NCI-H1092 (cell line): Measurements from ENCODE around the gene CXXC5.
"Not testable (repeated sequence)": the region's sequence is repeated elsewhere in the genome, so short reads cannot be mapped to it uniquely, and the experiment has no call there.

Source experiments
- DNase-seq: peaks from one replicate; lab custom pipeline; 2025; lab: John Stamatoyannopoulos, UW

CXXC5 gene

DNA sequence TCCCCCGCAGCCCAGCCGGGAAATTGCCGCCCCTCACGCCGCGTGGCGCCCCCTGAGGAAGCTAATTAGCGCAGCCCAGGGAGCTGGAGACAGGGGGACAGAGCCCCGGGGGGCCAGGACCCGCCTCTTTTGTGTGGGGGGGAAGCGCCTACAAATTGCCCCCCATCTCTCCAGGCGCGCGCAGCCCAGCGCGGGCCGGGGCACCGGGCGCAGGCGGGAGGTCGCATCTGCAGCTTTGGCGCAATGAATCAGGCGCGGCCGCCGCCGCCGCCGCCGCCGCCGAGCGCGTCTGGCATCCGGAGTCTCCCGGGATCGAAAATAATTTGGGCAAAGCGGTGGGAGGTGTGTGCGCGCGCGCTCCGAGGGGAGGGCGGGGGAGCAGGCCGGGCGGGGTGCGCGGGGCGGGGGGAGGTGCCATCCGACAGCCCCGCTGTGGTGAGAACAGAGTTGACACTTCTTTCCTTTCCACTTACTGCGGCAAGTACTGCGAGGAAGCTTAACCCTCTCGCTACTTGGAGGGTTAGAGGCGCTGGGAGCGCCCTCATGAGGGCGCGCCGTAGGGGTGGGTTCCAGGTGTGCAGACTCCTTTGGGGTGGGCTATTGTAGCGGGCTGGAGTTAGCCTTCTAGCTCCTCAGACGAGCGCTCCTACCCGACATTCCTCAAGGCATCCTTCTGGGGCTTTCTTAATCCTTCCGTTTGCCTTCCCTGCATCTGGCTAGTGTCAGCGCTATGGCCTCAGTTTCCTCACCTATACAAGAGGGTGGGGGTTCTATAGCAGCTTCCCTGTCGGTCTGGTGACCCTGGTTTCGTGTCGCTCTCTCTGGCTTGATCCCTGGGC lies 63.1 kb downstream of the CXXC5 start:
- peak; percentile 12 for DNase-seq

DNA sequence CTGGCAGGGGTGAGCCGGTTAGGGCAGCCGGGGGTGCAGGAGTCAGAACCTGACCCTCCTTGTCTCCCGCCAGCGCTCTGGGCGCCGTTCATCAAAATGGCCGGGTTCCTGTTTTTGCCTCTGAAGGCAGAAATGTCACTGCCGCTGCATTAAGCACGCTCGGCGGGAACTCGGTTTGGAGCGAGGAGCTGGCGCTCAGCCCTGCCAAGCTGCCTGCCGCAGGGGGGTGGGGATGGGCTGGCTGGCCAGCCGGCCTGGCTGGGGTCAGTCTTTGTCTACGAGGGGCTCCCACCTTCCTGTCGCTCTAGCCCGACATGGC lies 63.7 kb downstream of the CXXC5 start:
- DNase-seq, result peak; percentile 30

DNA sequence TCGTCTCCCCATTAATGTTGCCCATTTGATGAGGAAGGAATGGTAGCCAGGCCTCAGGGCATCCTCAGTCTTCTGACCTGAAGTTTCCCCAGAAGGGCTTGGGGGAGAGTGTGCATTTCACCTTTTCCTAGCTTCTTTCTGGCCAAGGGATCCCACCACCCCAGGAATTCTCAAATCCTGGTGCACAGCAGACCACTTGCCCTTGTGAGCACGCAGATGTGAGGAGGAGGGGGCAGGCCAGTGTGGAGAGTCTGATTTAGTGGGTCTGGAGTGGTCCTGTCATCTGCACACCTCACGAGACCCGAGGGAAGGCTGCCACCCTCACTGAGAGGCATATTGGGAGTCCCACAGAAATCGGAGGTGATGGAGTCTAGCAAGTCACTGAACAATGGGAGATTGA lies 64.3 kb downstream of the CXXC5 start:
- no peak for DNase-seq

DNA sequence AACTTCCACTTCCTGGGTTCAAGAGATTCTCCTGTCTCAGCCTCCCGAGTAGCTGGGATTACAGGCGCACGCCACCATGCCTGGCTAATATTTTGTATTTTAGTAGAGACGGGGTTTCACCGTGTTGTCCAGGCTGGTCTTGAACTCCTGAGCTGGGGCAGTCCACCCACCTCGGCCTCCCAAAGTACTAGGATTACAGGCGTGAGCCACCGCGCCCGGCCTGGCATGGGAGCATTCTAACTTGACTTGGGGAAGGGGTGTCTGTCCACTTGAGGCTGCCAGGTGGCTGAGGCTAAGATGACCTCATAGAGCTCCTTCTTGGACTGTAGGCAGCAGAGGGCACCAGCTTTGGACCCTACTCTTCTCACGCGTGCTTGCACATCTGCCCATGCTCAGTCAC lies 65.7 kb downstream of the CXXC5 start:
- DNase-seq, result not testable (repeated sequence)

DNA sequence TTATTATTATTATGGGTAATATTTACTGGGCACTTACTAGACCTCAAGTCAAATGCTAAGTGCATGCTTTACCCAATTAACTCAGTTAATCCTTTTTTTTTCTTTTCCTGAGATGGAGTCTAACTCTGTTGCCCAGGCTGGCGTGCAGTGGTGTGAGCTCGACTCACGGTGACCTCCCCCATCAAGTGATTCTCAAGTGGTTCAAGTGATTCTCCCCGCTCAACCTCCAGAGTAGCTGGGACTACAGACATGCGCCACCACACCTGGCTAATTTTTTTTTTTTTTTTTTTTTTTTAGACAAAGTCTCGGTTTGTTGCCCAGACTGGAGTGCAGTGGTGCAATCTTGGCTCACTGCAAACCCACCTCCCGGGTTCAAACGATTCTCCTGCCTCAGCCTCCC lies 69.1 kb downstream of the CXXC5 start:
- no peak for DNase-seq

DNA sequence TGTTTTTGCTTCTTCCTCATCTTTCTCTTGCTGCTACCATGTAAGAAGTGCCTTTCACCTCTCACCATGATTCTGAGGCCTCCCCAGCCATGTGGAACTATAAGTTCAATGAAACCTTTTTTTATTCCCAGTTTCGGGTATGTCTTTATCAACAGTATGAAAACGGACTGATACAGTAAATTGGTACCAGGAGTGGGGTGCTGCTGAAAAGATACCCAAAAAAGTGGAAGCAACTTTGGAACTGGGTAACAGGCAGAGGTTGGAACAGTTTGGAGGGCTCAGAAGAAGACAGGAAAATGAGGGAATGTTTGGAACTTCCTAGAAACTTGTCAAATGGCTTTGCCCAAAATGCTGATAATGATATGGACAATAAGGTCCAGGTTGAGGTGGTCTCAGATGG lies 70.3 kb downstream of the CXXC5 start:
- not testable (repeated sequence) for DNase-seq

DNA sequence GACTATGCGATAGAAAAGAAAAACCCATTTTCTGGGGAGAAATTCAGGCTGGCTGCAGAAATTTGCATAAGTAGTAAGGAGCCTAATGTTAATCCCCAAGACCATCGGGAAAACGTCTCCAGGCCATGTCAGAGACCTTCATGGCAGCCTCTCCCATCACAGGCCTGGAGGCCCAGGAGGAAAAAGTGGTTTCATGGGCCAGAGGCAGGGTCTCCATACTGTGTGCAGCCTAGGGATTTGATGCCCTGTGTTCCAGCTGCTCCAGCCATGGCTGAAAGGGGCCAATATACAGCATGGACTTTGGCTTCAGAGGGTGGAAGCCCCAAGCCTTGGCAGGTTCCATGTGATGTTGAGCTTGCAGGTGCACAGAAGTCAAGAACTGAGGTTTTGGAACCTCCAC lies 71.8 kb downstream of the CXXC5 start:
- DNase-seq, result not testable (repeated sequence)

DNA sequence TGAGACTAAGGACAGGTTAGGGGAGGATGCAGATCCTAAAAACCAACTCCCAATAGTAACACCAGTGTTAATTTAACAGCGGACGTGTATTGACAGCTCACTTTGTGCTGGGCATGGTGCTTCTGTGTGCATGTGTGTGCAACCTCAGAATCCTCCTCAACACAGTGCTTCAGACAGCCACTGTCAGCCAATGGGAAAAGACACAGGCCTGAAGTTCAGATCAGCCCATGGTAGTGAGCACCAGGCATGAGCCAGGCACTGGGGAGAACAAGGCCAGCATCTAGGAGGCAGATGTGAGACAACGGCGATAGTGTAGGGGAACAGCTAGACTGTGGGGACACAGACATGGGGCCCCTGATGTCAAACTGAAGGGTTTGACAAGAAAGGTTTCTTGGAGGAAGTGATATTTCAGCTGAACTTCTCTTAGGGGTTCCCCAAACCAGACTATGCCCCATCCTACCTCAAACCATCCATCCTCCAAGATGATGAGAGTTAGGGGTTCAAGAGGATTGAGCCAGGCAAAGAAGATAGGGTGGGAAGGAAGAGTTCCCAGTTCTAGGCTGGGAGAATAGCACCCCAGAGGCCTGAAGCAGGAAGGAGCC lies 75.9 kb downstream of the CXXC5 start:
- DNase-seq, result no peak

DNA sequence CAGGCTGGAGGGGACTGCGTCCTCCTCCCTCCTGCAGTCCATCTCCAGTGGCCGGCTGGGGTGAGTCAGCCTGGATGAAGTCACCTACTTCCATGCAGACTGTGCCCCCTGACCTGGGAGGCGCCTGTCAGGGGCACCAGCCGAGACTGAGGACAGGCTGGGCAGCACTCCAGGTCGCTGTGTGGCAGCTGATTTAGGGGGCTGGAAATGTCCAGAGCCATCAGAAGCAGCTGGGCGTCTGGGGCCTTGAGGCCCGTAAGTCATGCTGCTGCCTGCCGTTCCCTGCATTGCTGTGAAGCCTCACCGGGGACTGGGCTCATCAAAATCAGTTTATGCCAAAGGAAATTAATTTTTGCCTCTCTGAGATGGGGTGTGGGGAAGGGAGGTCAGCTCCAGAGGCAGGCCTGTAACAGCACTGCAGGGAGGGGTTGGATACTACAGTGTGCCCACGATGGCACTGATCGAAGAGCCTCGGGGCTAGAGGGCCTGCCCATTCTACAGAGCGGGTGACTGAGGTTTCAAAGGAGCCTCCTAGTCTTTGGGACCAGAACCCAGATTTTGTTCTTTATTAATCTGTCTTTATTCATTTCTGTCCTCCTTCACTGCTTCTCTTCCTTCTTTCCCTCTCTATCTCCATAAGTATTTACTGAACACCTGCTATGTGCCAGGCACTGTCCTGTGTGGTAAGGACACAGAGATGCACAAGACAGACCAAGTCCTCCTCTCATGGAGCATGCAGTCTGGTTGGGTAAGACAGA lies 77.1 kb downstream of the CXXC5 start:
- DNase-seq, result no peak

DNA sequence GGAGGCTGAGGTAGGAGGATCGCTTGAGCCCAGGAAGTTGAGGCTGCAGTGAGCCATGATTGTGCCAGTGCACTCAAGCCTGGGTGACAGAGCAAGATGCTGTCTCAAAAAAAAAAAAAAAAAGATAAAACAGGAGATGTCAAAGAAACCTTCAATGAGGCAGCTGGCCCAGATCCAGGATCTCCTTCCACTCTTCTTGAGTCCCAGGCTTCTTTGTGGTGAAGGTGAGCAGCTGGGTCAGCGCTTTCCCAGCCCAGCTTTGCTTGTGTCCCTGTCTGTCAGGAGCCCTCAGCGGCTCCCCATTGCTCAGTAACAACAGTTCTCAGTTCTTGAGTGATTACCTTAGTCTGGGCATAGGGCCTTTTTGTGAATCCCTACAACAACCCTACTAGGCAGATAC lies 78.1 kb downstream of the CXXC5 start:
- DNase-seq, result no peak

DNA sequence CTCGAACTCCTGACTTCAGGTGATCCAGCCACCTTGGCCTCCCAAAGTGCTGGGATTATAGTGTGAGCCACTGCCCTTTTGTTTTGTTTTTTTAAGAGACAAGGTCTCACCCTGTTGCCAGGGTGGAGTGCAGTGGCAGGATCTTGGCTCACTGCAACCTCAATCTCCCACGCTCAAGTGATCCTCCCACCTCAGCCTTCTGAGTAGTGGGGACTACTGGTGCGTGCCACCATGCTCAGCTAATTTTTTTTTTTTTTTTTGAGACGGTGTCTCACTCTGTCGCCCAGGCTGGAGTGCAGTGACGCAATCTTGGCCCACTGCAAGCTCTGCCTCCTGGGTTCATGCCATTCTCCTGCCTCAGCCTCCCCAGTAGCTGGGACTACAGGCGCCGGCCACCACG lies 79.5 kb downstream of the CXXC5 start:
- DNase-seq, result not testable (repeated sequence)

DNA sequence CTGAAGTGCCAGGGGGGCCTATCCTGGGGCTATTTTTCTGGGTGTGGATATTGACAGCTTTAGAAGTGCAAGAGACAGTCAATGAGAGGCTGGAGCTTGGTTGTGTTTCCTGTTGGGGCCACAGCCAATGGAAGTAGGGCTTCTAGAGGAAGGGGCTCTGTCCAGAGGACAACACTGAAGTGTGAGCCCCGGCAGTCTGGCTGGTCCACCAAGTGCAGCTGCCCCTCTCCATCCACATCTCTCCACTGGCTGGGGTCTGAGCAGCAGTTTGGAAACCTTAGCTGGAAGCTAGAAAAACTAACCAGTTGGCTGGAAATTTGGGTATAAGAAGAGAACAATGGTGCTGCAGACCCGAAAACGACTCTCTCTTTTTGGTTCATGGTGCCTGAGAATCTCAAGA lies 83.1 kb downstream of the CXXC5 start:
- no peak for DNase-seq

DNA sequence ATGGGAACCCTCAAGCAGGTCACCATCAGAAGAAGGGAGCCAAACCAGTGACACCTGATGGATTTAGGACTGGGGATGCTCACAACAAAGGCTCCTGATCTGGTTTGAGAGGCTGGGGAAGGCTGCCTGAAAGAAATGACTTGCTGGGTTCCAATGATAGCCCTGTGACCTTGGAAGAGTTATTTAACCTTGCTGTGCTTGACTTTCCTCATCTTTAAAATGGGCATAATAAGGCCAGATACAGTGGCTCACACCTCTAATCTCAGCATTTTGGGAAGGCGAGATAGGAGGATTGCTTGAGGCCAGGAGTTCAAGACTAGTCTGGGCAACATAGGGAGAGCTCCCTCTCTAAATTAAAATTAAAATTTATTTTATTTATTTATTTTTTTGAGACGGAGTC lies 83.9 kb downstream of the CXXC5 start:
- DNase-seq, result no peak

DNA sequence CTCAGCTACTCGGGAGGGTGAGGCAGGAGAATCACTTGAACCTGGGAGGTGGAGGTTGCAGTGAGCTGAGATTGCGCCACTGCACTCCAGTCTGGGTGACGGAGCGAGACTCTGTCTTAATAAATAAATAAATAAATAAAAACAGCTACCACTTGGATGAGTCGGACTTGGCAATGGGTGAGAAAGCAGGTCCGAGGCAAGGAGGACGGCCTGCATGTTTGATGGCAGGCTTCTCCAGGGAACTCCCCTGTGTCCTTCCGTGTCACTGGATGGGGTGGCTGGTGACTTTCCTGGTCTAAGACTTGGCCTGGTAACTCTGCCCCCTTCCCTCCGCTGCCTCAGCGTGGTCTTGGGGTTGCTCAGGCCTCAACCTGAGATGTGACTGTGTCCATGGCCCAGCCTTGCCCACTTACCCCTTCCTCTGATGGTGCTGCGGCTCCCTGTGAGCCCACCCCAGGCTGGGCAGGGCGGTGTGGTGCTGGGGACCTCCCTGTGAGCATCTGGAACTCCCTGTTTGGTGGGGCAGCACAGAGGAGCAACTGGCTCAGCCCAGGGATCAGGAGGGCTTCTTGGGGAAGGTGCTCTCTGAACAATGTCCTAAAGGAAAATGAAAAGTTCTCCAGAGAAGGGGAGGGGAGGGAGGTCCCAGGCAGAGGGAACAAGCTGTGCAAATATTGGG lies 85.0 kb downstream of the CXXC5 start:
- no peak for DNase-seq
